HepG2 (cell line): ENCODE data around the gene TCEANC2.

Source experiments
- MXI1 ChIP-seq: IDR thresholded peaks from 3 replicates; pipeline ENCODE4 v1.6.1; 2012; ENCODE audit warnings: low read depth, low read length, inconsistent platforms, borderline replicate concordance
- RBAK ChIP-seq: sonication (generic); formaldehyde crosslinking; IDR thresholded peaks from 2 replicates; pipeline ENCODE4 v1.5.1; 2020; ENCODE audit warnings: mild to moderate bottlenecking, missing genetic modification reagents
- SP2 ChIP-seq: sonication (generic); formaldehyde crosslinking; IDR thresholded peaks from 2 replicates; pipeline ENCODE4 v1.5.1; 2020; ENCODE audit warnings: mild to moderate bottlenecking, missing genetic modification reagents
- ZNF180 ChIP-seq: sonication (generic); formaldehyde crosslinking; IDR thresholded peaks from 2 replicates; pipeline ENCODE4 v1.4.0; 2020; ENCODE audit warnings: low read depth, missing genetic modification reagents, borderline replicate concordance

- TF ChIP-seq SP2, result no peak
- TF ChIP-seq ZNF180 (CRISPR knock-in tag), result no peak
- no peak for TF ChIP-seq RBAK
- TF ChIP-seq MXI1, result no peak
Observed at GRCh38 chr1:54077359-54077758, 24.0 kb downstream of the TCEANC2 start.
